ENCODE results near the gene LRIG2.
"Not testable (repeated sequence)": the region's sequence is repeated elsewhere in the genome, so short reads cannot be mapped to it uniquely, and the experiment has no call there.

The LRIG2 gene, protein sequence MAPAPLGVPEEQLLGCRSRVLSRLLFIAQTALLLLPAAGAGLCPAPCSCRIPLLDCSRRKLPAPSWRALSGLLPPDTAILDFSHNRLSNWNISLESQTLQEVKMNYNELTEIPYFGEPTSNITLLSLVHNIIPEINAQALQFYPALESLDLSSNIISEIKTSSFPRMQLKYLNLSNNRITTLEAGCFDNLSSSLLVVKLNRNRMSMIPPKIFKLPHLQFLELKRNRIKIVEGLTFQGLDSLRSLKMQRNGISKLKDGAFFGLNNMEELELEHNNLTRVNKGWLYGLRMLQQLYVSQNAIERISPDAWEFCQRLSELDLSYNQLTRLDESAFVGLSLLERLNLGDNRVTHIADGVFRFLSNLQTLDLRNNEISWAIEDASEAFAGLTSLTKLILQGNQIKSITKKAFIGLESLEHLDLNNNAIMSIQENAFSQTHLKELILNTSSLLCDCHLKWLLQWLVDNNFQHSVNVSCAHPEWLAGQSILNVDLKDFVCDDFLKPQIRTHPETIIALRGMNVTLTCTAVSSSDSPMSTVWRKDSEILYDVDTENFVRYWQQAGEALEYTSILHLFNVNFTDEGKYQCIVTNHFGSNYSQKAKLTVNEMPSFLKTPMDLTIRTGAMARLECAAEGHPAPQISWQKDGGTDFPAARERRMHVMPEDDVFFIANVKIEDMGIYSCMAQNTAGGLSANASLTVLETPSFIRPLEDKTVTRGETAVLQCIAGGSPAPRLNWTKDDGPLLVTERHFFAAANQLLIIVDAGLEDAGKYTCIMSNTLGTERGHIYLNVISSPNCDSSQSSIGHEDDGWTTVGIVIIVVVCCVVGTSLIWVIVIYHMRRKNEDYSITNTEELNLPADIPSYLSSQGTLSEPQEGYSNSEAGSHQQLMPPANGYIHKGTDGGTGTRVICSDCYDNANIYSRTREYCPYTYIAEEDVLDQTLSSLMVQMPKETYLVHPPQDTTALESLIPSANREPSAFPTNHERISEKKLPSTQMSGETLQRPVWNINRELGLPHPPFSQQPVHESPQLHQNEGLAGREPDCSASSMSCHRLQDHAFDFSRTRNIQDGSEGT

GRCh38 chr1:113072757-113073478, at the start of gene LRIG2:
TSS of gene LRIG2 (plus strand) at chr1:113073198. CDS start at chr1:113073407, 209 bp downstream.
- in situ Hi-C loops (cut with MboI; ENCODE audit: low sequenced_read_pairs): no loop called here

GRCh38 chr1:113023316-113023715, 49.7 kb upstream of the LRIG2 start:
- in situ Hi-C loops (cut with MboI; ENCODE audit: low sequenced_read_pairs): not testable (repeated sequence)

- in situ Hi-C loops (cut with MboI; ENCODE audit: low sequenced_read_pairs): loop anchor here (25.0 kb wide), 2 partner anchors 140 to 315 kb away; partner anchors contain the start of genes PPM1J and RHOC
Observed at GRCh38 chr1:113027007-113027406, 46.0 kb upstream of the LRIG2 start.

DNA sequence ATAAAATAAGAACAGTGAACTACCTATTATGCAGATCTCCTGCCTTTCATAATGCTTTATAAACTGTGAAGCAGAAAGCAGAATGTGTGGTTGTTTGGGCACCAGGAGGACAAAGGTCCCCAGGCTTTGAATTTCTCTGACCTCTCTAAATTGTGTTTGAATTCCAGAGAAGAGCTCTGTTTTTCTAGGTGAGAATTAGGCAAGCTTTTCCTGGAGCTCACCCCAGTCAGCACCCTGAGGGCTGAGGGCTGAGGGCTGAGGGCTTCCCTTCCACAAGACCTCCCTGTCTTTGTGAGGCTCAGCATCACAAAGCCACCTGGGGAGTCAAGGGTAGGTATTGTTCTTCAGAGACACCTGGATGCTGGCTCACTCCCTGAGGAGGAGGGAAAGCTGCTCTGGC, 45.5 kb upstream of the LRIG2 start:
- in situ Hi-C loops (cut with MboI; ENCODE audit: low sequenced_read_pairs): loop anchor here (25.0 kb wide), 2 partner anchors 140 to 315 kb away; partner anchors contain the start of genes PPM1J and RHOC

GRCh38 chr1:113029822-113030221, 43.2 kb upstream of the LRIG2 start:
- in situ Hi-C loops (cut with MboI; ENCODE audit: low sequenced_read_pairs): loop anchor here (25.0 kb wide), 2 partner anchors 143 to 318 kb away; partner anchors contain the start of genes PPM1J and RHOC

DNA sequence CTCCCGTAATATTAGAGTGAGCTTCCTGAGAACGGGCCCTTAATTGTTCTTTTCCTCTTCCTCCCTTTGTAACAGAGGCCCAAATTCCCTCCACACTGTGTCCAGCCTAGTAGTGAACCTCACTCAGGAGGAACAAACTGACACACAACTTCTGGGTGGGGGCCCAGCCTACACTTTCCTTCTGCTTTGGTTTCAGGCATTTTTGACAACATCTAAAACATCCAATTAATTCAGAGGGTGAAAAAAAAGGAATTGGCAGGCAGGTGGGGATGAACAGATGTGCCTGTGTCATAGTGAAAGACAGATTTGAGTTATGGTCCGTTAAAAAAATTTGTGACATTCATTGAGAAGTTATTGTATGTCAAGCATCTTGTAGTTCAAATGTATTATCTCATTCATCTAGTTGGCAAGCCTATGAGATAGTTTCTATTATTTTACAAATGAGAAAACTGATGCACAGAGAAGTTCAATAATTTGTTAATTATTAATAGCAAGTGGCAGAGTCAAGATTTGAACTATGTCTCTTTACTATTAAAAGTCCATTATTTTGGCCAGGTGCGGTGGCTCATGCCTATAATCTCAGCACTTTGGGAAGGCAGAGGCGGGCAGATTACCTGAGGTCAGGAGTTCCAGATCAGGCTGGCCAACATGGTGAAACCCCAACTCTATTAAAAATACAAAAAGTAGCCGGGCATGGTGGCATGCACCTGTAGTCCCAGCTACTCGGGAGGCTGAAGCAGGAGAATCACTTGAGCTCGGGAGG, 41.6 kb upstream of the LRIG2 start:
- in situ Hi-C loops (cut with MboI; ENCODE audit: low sequenced_read_pairs): loop anchor here (25.0 kb wide), 2 partner anchors 144 to 319 kb away; partner anchors contain the start of genes PPM1J and RHOC

GRCh38 chr1:113035086-113035485, 37.9 kb upstream of the LRIG2 start:
- in situ Hi-C loops (cut with MboI; ENCODE audit: low sequenced_read_pairs): loop anchor here (25.0 kb wide), 2 partner anchors 148 to 323 kb away; partner anchors contain the start of genes PPM1J and RHOC

GRCh38 chr1:113036639-113037321, 36.2 kb upstream of the LRIG2 start:
- in situ Hi-C loops (cut with MboI; ENCODE audit: low sequenced_read_pairs): loop anchor here (25.0 kb wide), 2 partner anchors 149 to 324 kb away; partner anchors contain the start of genes PPM1J and RHOC

- in situ Hi-C loops (cut with MboI; ENCODE audit: low sequenced_read_pairs): loop anchor here (25.0 kb wide), 2 partner anchors 153 to 328 kb away; partner anchors contain the start of genes PPM1J and RHOC
Observed at GRCh38 chr1:113040041-113040440, 33.0 kb upstream of the LRIG2 start.

- in situ Hi-C loops (cut with MboI; ENCODE audit: low sequenced_read_pairs): loop anchor here (25.0 kb wide), 2 partner anchors 154 to 329 kb away; partner anchors contain the start of genes PPM1J and RHOC
Observed at GRCh38 chr1:113040718-113041412, 32.1 kb upstream of the LRIG2 start.

DNA sequence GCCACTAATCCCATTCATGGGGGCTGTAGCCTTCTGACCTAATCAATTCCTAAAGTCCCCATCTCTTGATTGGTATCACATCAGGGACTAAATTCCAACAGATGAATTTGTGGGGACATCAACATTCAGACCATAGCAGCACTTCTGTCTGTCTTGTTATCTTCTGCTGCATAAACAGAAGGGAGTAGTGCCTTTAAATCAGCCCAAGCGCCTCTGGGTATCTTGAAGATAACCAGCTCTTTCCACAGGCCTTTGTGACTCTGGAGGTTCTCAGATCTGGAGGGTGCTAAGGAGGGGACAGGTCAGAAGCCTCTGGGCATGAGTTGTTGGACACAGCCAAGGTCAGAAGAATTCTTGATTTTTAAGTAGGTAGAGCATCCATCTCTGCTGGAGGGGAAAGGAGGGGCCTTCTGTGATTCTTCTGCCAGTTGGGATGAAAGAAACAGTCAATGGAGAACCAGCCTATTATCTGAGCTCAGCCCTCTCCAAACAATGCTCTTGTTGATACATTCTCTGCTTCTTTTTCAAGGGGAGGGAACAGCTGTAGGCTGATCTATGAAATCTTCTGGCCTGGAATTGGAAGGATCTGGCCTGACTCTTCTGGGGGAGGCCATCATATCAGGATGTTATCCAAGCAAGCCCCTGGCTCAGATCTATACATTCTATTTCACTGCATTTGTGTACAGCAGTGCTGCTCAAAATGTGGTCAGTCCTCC, 31.3 kb upstream of the LRIG2 start:
- in situ Hi-C loops (cut with MboI; ENCODE audit: low sequenced_read_pairs): loop anchor here (25.0 kb wide), 2 partner anchors 154 to 329 kb away; partner anchors contain the start of genes PPM1J and RHOC

GRCh38 chr1:113042285-113043143, 30.5 kb upstream of the LRIG2 start:
- in situ Hi-C loops (cut with MboI; ENCODE audit: low sequenced_read_pairs): loop anchor here (25.0 kb wide), 2 partner anchors 155 to 330 kb away; partner anchors contain the start of genes PPM1J and RHOC

DNA sequence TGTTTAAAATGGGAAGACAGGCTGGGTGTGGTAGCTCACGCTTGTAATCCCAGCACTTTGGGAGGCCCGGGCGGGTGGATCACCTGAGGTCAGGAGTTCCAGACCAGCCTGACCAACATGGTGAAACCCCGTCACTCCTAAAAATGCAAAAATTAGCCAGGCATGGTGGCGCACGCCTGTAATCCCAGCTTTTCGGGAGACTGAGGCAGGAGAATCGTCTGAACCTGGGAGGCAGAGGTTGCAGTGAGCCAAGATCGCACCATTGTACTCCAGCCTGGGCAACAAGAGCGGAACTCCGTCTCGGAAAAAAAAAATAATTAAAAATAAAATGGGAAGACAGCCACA, 29.9 kb upstream of the LRIG2 start:
- in situ Hi-C loops (cut with MboI; ENCODE audit: low sequenced_read_pairs): loop anchor here (25.0 kb wide), 2 partner anchors 156 to 331 kb away; partner anchors contain the start of genes PPM1J and RHOC

DNA sequence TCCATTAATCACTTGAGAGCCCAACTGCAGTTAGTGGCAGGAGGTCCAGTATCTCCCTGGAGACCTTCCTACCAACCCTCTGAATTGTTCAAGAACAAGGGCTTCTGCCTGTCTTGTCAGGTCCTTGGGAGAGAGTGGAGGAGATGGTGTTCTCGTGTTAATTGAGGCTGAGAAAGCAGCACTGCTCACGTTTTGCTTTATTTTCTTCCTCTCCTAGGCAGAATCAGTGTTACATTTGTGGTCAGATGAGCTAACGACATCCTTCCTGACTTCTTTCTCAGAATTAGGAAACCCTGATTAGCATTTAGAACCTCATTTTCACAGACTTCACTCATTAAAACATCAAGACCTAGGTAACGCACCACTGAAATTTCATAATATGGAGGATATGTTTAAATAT, 26.4 kb upstream of the LRIG2 start:
- in situ Hi-C loops (cut with MboI; ENCODE audit: low sequenced_read_pairs): loop anchor here (25.0 kb wide), 2 partner anchors 159 to 334 kb away; partner anchors contain the start of genes PPM1J and RHOC

- in situ Hi-C loops (cut with MboI; ENCODE audit: low sequenced_read_pairs): loop anchor here (25.0 kb wide), 2 partner anchors 161 to 336 kb away; partner anchors contain the start of genes PPM1J and RHOC
Observed at GRCh38 chr1:113048064-113048463, 24.9 kb upstream of the LRIG2 start.

Data from HL-60/S4 treated with retinoic acid at 250 ng/mL for 4 days and 3 days (cell line).